ENCODE results near the gene DMKN.

GRCh38 chr19:35458192-35458591 lies 55.3 kb downstream of the DMKN start:
- TF ChIP-seq CTCF (IDR thresholded peaks at IDR 0.05) = no peak
- no peak for TF ChIP-seq POLR2AphosphoS5 (IDR thresholded peaks at IDR 0.05)

Measured in transverse colon (tissue), 4 donors.